Neural cell (in vitro differentiated cells): ENCODE measurements around the gene GMPR2.

Source experiments
- EP300 ChIP-seq: fragments of 450-650 bp; conservative IDR thresholded peaks from 2 replicates; pipeline ENCODE4 v1.6.1; 2014; ENCODE audit warnings: antibody characterized with exemption, mild to moderate bottlenecking, moderate library complexity; ENCODE audit not compliant: poor library complexity, severe bottlenecking
- EZH2 ChIP-seq: fragments of 200-600, 300-800 bp; shearing (Covaris generic), sonication (generic); IDR thresholded peaks from 2 replicates; pipeline ENCODE4 v1.6.1; 2014; ENCODE audit warnings: antibody characterized with exemption, low read length, borderline replicate concordance, mild to moderate bottlenecking; ENCODE audit not compliant: insufficient read depth, poor library complexity, severe bottlenecking
- MXI1 ChIP-seq: fragments of 450-650 bp; conservative IDR thresholded peaks from 2 replicates; pipeline ENCODE4 v1.6.1; 2014; ENCODE audit warnings: antibody characterized with exemption, mild to moderate bottlenecking; ENCODE audit not compliant: poor library complexity, severe bottlenecking
- POLR2AphosphoS5 ChIP-seq: IDR thresholded peaks from 2 replicates; pipeline ENCODE4 v1.6.1; 2012
- RAD21 ChIP-seq: fragments of 450-650 bp; conservative IDR thresholded peaks from 2 replicates; pipeline ENCODE4 v1.6.1; 2014; ENCODE audit warnings: antibody characterized with exemption, mild to moderate bottlenecking, moderate library complexity
- SMC3 ChIP-seq: fragments of 450-650 bp; conservative IDR thresholded peaks from 2 replicates; pipeline ENCODE4 v1.6.1; 2014; ENCODE audit warnings: antibody characterized with exemption, mild to moderate bottlenecking, moderate library complexity; ENCODE audit not compliant: poor library complexity
- TAF1 ChIP-seq: IDR thresholded peaks from 2 replicates; pipeline ENCODE4 v1.6.1; 2012; ENCODE audit warnings: low read depth
- TF ChIP-seq, protein P1 (sequence below): fragments of 450-650 bp; IDR thresholded peaks from 2 replicates; pipeline ENCODE4 v1.5.1; 2014; ENCODE audit warnings: antibody characterized with exemption, mild to moderate bottlenecking, moderate library complexity; ENCODE audit not compliant: poor library complexity, severe bottlenecking

DNA sequence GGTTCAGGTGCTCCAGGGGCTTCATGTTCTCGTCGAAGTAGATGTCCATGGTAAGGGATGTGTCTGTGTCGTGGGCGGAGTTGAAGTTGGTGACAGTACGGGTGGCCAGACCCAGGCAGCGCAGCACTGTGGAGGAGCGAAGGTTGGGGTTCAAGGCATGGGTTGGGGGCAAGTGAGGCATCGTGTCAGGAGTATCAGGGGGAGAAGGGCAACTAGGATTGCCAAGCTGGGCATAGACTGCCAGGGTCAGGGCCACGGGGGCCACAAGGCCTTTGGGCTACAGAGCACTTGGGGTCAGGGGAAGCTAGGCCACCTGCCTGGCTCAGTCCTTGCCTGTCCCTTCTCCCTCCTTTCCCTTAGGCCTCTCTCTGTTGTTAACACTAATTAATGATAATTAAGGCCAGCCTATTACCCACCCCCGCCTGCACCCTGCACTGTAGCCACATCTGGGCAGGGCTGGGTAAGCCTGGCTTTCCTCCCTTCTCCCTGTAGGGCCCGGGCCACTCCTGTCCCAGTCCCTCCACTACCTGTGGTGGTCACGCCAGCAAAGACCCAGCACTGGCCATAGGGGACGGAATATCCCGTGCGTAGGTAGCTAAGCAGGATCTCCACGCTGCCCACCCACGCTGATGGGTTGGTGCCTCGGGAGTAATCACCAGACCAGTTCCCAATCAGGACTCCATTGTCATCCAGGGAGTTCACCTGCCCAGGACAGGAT lies 26.0 kb downstream of the GMPR2 start:
- TF ChIP-seq, protein P1, sequence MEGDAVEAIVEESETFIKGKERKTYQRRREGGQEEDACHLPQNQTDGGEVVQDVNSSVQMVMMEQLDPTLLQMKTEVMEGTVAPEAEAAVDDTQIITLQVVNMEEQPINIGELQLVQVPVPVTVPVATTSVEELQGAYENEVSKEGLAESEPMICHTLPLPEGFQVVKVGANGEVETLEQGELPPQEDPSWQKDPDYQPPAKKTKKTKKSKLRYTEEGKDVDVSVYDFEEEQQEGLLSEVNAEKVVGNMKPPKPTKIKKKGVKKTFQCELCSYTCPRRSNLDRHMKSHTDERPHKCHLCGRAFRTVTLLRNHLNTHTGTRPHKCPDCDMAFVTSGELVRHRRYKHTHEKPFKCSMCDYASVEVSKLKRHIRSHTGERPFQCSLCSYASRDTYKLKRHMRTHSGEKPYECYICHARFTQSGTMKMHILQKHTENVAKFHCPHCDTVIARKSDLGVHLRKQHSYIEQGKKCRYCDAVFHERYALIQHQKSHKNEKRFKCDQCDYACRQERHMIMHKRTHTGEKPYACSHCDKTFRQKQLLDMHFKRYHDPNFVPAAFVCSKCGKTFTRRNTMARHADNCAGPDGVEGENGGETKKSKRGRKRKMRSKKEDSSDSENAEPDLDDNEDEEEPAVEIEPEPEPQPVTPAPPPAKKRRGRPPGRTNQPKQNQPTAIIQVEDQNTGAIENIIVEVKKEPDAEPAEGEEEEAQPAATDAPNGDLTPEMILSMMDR = no peak
- TF ChIP-seq SMC3 (no peak), TAF1 (no peak), MXI1 (no peak), EZH2 (no peak), POLR2AphosphoS5 (no peak), EP300 (no peak), RAD21 (no peak)
